GM19397 (cell line): ENCODE data around the gene DDIT3.
A peak's percentile ranks its signal among the peaks of the same experiment; 100 is the strongest.

Source experiments
- ATAC-seq: cut with Tn5 transposase; IDR thresholded peaks from one replicate; pipeline ENCODE4 v1.9.1; 2021; ENCODE audit warnings: mild to moderate bottlenecking, moderate library complexity; ENCODE audit not compliant: unreplicated experiment

DDIT3 gene

DNA sequence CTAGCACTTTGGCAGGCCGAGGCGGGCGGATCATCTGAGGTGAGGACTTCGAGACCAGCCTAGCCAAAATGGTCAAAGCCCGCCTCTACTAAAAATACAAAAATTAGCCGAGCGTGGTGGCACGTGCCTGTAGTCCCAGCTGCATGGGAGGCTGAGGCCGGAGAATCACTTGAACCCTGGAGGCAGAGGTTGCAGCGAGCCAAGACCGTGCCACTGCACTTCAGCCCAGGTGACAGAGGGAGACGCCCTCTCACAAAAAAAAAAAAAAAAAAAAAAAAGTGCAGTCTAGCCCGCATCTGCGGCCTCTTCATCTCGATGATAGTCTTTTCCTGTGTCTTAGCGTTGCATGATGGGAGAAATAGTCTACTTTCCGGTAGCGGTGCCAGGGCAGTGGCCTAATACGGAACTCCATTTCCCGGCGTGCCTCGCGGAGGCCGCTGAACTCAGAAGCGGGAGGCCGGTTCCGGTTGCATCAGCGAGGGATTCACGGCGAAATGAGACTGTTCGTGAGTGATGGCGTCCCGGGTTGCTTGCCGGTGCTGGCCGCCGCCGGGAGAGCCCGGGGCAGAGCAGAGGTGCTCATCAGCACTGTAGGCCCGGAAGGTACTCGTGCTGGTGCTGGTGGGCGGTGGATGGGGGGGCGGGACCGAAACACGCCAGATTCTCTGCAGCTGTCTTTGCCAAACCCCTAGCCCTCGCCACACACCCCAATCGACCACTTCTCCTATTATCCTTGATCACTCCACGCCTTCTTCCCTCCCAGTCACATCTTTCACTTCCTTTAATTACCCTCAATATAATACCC, 32.5 kb downstream of the DDIT3 start, which contains the start of gene MARS1:
Gene MARS1, plus strand, starts transcription at position 472 of the 805 bp plus-strand sequence. Its CDS starts 23 bp downstream, at position 495.
- peak; percentile 97 for ATAC-seq

DNA sequence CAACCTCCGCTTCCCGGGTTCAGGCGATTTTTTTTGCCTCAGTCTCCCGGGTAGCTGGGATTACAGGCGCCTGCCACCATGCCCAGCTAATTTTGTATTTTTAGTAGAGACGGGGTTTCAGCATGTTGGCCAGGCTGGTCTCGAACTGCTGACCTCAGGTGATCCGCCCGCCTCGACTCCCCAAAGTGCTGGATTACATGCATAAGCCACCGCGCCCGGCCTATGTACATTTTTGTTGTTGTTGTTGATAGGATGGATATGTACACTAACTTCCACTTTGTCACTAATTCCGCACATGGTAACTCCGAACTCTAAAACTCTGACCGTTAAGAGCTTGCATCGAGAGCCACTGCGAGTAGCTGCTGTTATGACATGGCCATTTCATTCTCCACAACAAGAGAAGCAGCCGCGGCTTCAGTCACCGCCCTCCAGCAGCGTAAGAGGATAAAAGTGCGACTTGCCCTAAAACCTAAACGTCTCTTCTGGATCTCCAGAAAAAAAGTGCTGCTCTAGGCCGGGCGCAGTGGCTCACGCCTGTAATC, 33.2 kb downstream of the DDIT3 start:
- no peak for ATAC-seq

DNA sequence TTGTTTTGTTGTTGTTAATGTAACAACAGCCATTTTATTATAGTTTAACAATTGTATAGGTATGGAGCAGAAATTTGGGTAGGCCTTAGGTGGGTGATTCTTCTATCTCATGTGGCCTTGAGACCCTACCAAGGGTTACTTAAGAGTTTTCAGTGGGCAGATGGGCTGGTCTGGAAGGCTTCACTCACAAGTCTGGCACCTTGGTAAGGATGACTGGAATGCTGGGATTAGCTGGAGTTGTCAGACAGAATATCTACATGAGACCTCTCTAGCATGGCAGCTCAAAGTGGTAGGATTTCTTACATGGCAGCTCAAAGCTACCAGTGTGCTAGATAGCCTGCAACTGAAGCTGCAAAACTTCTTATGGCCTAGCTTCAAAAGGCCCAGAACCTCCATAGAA, 34.6 kb downstream of the DDIT3 start:
- no peak for ATAC-seq

DNA sequence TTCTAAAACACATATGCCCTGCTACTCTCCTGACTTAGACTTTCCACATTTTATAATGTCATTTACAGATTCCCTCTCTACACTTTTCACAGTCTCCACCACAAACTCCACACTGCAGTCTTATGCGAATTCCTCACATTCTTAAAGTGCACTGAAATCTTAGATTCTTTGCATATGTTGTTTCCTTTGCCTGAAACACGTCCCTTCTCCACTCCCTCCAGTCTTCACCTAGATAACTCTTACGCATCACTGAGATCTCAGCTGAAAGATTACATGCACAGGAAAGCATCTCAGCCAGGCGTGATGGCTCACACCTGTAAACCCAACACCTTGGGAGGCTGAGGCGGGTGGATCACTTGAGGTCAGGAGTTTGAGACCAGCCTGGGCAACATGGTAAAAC, 36.8 kb downstream of the DDIT3 start:
- no peak for ATAC-seq

DNA sequence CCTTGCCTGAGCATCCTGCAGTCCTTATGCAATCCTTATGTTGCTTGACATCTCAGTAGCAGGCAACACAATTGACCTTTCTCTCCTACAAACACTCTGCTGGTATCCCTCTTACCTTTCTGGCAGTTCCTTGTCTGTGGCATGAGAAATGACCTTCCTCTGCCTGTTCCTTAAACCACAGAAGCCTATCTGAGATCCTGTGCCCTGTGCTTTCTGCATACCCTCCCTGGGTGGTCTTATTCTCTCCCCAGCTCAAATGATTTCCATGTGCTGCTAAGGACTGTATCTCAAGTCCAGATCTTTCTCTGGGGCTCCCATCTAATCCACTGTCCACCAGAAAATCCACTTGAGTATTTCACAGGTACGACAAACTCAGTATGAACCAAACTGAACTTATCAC, 38.6 kb downstream of the DDIT3 start:
- no peak for ATAC-seq

DNA sequence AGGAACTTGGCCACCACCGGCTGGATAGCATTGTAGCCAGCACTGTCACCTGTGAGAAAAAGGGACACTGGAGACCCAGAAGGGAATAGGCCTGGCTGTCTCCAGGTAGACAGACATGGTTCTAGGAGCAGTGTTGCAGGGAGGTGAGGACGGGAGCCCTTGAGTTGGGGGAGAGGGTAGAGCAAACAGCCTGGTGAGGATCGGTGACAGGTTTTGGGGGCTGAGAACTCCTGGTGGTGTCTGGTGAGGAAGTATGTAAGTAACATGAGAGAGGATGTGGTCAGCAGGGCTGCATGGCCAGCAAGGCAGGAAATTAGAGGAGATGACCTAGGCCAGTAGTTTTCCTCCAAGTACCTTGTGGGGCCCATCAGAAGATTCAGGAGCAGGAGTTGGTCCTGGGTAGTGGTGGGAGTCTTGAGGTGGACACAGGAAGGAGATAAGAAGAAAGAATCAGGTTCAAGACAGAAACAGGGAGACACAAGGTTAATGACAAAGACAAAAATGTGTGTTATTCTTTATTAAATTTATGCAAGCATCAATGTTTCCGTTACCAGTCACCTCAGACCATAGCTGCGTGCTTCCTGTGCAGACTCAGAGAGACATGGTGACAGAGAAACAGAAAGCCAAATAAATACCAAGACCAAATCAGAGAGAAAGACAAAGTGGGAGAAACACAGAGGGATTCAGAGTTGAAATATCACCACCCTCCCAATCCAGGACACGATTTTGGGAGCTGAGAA, 40.8 kb downstream of the DDIT3 start, which contains the start of gene ARHGAP9:
Gene ARHGAP9, minus strand, starts transcription at position 491 of the 740 bp plus-strand sequence. Its CDS starts 460 bp downstream, at position 31.
- ATAC-seq = peak; percentile 34

DNA sequence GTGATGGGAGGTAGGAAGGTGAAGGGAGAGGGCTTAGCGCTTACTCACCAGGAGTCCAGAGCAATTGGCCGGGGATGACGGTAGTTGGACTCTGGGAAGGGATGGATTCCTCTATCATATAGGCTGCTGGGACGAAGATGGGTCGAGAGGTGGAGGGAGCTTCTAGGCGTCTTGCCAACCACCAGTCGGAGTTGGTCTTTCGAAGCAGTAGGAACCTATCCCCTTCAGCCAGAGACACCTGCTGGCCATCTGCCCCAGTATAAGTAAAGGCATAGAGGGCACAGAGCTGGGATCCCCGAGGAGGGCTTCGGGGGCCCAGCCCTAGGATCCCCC, 41.3 kb downstream of the DDIT3 start:
- no peak for ATAC-seq

DNA sequence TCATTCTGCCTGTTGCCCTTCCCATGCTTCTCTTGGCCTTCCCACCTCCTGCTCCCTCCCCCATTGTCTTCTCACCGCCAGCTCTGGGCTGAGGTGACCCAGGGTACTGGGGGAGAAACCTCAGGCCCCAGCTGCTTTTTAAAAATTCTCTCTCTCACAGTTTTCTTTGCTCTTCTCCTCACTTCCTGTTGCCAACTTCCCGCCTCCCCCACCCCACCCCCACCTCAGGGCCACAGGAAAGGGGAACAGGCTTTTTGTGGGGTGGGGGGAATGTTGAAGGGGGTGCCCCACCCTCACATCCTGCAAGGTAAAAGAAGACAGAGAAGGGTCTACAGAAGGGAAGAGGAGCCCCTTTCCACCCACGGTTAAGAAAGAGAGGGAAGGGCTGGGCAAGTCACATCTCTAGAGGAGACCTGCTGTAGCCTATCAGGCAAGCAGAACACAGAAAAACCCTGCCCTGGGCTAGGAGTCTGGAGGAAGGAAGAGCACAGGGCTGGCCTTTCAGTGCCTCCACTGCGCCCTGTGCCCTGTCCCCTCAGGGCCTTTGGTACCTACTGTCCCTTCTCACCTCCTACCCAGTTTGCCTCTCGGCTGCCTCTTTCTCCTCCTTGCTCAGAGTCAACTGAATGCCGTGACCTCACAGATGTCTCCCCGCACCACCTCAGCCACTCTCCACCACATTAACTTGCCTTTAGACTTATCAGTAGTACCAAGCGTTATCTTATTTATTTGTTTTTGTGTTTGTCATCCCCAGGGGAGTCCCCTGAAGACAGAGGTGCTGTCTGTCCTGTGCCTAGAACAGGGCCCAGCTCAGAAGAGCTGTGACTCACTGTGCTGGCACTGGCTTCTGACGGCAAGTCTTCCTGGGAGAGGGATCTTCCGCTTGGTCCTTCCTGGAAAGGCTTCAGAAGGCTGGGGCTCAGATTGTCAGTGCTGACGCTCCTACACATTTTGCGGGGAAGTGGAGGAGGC, 42.3 kb downstream of the DDIT3 start:
- no peak for ATAC-seq

DNA sequence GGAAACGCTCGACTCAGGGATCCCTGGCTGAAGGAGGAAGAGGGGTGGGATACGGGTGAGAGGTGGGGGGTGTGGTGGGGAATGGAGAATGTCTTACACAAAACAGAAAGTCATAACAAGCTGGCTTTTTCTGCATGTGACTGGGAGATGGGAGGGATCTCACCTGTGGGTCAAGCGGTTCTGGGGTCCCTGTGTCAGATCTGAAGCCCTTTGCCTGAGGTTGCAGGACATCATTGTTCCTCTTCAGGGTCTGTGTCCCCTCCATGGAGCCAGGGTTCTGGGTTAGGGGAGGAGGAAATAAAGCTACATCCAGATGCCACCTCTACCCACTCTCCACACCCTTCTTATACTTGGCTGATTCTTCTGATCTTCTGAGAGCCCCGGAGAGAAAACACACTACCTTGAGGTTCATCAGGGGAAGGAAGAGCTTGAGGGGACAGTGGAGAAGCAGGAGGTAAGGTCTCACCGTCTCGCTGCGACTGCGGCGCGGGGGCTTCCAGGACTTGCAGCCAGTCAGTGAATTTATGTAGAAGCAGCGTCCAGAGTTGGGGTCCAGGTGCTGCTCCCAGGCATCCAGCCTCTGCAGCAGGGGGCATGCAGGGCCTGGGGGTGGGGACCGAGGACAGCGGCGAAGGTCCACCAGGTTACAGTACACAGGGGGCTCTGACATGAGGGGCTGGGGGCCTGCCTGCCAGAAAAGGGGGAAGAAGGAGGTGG, 43.2 kb downstream of the DDIT3 start:
- no peak for ATAC-seq

DNA sequence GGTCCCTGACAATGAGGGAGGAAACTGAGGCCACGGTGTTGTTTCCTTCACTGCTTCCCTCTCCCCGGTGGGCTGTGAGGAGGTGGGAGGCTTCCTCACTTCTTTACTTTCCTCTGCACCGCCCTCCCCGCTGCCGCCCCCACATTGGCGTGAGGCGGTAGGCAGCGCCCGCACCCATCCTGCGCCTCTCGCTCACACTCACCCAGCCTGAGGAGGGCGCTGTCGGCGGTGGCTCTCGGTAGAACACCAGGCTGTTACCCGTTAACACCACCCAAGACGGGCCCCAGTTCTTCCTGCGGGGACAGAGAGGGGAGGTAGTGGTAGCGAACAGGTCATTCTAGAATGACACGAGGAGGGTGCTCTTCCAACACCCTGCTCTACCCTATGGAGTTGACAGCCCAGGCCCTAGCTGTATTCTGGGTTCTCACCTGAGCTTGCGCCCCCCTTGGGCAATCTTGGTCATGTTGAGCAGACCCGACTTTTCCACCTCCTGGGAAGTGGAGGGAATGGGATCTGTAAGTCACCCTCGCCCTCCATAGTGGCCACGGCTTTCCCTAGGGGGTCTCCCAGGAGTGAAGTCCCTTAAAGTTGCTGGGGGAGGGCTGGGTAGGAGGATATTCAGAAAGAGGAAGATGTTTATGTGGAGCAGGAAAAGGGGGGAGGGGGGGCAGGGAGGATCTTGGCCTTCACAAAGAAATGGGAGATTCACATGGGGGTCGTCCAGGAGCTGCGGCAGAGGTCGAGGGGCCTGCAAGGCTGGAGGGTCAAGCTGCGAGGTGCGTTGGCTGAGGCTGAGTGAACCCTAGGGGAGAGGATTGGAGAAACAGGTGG, 43.9 kb downstream of the DDIT3 start:
- ATAC-seq = no peak

DNA sequence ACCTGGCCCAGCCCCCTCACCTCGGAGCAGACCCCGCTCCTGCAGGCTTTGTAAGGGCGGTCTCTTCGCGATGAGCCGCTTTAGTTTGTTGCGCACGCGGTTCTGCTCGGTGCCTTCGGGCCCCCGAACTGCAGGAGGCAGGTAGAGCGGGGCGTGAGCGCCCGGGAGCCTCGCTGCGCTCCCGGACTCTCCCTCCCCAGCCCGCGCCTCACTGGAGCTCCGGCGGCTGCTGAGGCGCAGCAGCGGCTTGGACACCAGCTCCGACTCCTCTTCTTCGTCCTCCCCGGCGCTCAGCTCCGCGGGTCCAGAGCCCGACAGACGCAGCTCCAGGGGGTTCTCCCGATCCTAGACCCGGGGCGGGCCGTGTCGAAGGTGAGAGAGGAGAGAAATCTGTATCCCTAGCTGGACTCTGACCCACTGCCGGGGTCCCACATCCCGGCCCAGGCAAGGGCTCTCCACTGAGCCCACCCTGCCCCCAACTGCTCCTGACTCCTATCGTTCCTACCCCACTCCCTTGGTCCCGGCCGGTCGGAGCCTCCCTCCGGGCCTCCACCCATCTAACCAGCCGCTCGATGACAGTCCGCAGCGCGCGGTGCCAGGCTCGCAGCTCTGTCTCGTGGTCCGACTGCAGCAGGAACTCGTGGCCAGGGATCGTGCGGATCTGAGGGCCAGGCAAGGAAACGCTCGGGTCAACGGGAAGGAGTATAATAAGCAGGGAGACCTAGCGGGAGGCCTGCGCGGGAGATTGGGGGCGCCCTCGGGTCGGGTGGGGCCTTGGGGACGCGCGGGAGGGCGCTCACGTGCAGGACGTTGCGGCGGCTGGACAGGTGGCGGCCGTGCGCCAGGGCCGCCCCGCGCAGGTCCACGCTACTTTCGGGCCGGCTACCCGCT, 44.8 kb downstream of the DDIT3 start:
- no peak for ATAC-seq

DNA sequence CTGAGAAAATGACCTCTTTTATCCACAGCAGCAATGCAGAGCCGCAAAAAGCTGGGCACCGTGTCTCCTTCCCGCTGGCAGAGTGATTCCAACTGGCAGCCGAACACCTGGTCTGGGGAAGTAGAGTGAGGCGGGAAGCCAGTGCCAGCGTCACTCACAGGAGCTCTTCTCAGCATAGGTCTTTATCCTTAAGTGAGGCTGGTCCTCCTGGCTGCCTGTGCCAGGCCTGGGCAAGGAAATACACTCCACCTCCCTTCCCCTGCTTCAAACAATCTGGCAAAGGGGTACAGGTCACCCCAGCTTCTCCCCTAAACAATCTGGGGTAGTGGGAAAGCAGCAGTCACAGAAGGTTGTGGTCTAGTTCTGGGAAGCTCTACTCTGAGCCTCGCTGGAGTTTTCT, 45.5 kb downstream of the DDIT3 start:
- ATAC-seq = no peak

DNA sequence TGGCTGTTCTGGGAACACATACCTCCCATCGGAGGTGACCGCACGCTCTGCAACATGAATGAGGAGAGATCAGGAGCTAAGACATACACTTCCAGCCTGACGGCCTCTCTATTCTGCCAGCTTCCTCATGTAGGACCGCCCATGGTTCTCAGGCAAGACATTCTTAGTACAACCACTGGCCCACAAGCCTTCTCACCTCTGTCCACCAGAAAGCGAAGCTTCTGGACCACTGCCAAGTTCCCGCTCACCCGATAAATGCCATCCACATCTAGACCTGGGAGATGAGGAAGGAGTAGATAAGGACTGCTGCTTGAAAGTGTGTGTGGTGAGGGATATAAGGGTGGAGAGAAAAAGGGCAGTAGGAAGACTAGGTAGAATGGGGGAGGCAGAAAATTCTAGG, 45.9 kb downstream of the DDIT3 start:
- no peak for ATAC-seq

DNA sequence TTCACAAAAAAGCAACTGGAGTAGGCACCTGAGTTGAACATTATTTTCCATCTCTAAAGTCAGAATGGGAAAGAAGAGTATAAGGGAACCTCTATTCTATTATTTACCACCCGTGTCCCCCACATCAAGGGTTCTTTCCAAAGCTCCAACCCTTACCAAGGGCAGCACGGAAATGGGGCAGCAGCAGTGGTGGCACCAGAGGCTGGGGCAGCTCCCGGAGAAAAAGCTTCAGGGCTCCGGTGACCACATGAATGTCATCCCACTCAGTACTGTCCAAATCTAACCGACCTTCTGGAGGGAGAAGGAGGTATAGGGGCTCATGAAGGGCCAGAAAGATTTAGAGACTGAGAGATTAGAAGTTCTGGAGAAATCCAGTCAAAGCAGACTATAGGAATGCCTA, 46.4 kb downstream of the DDIT3 start:
- no peak for ATAC-seq

DNA sequence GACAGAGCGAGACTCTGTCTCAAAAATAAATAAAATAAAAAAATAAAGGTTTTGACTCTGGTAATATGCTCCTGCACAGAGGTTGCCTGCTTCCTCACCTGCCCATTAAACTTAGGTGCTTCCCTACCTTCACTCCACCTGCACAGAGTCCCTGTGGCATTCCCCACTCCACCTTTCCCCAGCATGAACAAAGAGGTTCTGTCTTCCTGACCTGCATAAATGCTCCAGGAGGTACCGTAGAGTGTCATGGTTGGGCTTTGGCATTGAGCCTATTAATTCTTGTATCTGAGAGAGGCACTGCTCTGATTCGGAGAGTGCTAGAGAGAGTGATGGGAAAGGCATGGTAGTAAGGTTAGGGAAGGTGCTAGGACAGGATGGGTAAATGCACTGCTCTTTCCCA, 46.9 kb downstream of the DDIT3 start:
- no peak for ATAC-seq

DNA sequence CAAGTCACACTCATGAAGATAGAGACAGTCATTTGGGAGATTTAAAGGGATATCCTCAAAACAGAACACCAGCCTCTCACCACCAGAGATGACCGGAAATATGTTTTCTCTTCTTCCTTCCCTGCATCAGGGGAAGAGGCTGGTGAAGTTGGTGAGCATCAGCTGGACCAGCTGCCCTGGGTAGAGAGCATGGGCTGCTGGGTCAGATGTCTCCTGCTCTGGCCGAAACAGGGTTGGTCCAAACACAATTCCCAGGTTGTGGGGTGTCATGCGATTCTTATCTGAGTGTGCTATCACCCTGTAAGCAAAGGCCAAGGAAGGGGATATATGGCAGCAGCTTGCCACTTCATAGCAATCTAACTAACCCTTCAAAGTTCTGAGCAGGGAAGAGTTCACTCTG, 47.9 kb downstream of the DDIT3 start:
- no peak for ATAC-seq

DNA sequence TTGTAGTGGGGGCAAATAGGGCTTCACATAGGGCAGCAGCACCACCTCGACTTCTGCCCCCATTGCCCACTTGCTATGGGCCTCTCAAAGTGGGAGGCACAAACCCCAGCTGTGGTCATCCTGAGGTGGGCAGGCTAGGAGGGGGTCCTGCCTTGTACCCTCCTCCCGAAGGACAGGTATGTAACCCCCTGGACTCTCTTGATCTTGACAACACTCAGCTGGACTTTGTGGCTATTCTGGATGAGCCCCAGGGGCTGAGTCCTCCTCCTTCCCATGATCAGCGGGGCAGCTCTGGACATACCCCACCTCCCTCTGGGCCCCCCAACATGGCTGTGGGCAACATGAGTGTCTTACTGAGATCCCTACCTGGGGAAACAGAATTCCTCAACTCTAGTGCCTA, 48.7 kb downstream of the DDIT3 start:
- no peak for ATAC-seq

DNA sequence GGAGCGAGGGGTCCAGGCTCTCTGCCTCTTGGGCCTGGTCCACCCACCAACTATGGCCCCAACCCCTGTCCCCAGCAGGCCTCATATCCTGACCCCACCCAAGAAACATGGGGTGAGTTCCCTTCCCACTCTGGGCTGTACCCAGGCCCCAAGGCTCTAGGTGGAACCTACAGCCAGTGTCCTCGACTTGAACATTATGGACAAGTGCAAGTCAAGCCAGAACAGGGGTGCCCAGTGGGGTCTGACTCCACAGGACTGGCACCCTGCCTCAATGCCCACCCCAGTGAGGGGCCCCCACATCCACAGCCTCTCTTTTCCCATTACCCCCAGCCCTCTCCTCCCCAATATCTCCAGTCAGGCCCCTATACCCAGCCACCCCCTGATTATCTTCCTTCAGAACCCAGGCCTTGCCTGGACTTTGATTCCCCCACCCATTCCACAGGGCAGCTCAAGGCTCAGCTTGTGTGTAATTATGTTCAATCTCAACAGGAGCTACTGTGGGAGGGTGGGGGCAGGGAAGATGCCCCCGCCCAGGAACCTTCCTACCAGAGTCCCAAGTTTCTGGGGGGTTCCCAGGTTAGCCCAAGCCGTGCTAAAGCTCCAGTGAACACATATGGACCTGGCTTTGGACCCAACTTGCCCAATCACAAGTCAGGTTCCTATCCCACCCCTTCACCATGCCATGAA, 49.2 kb downstream of the DDIT3 start:
- no peak for ATAC-seq
